PC-3 (cell line): ENCODE measurements around the gene SMAD1. TPM values are rescaled to one million over a fixed set of nuclear protein-coding genes. Genes with fewer than 3 reads are reported as not detected.

Source experiments
- ATAC-seq: fragments of 200-7000 bp; cut with Tn5 transposase; 2 replicates; pipeline ENCODE4 v1.9.1; 2020; ENCODE audit warnings: mild to moderate bottlenecking, moderate library complexity
- BruUV-seq: library from RNA; stranded (reverse); fragments of 400-500 nt; replicated peaks from 2 replicates; lab custom pipeline; 2021; lab: Mats Ljungman, UMichigan
- CTCF ChIA-PET: fragments of 300-600 bp; sonication (Branson Sonifier 250); formaldehyde crosslinking; loops from one replicate; lab custom pipeline; 2022; ENCODE audit warnings: antibody characterized with exemption; lab: Charles Lee
- POLR2A ChIA-PET: fragments of 300-600 bp; sonication (Branson Sonifier 250); formaldehyde crosslinking; loops from one replicate; lab custom pipeline; 2022; ENCODE audit warnings: antibody characterized with exemption; ENCODE audit not compliant: unreplicated experiment; lab: Charles Lee
- DNase-seq: peaks from one replicate; pipeline ENCODE4 v3.0.0-alpha.2; 2015
- H2AFZ ChIP-seq: fragments of 300-600 bp; sonication (generic); 2 replicates; pipeline ENCODE4 v1.6.0; 2016; ENCODE audit warnings: antibody characterized with exemption, low read length
- H3F3A ChIP-seq: fragments of 300-600 bp; sonication (generic); one replicate; pipeline ENCODE4 v1.6.0; 2017; ENCODE audit warnings: antibody characterized with exemption, low read length, control low read depth, mild to moderate bottlenecking; ENCODE audit not compliant: unreplicated experiment
- H3K27ac ChIP-seq: fragments of 300-600 bp; sonication (generic); 2 replicates; pipeline ENCODE4 v1.5.1; 2016; ENCODE audit warnings: mild to moderate bottlenecking, low read length
- H3K27me3 ChIP-seq: fragments of 300-600 bp; sonication (generic); 2 replicates; pipeline ENCODE4 v1.6.1; 2016; ENCODE audit warnings: low read length, mixed read lengths
- H3K36me3 ChIP-seq: fragments of 300-600 bp; sonication (generic); 2 replicates; pipeline ENCODE4 v1.6.1; 2016; ENCODE audit warnings: low read depth, mixed run types, low read length, mixed read lengths
- H3K4me1 ChIP-seq: fragments of 300-600 bp; sonication (generic); 2 replicates; pipeline ENCODE4 v1.5.1; 2016; ENCODE audit warnings: low read length; ENCODE audit not compliant: insufficient read depth
- H3K4me2 ChIP-seq: fragments of 300-600 bp; sonication (generic); 2 replicates; pipeline ENCODE4 v1.6.0; 2016; ENCODE audit warnings: low read length
- H3K4me3 ChIP-seq: fragments of 300-600 bp; sonication (generic); 2 replicates; pipeline ENCODE4 v1.5.1; 2016; ENCODE audit warnings: mild to moderate bottlenecking, low read length, mixed read lengths
- H3K79me2 ChIP-seq: fragments of 300-600 bp; sonication (generic); 2 replicates; pipeline ENCODE4 v1.6.1; 2017; ENCODE audit warnings: low read length, mixed read lengths
- H3K9ac ChIP-seq: fragments of 300-600 bp; sonication (generic); 2 replicates; pipeline ENCODE4 v1.6.0; 2016; ENCODE audit warnings: mild to moderate bottlenecking, low read length
- H3K9me2 ChIP-seq: fragments of 300-600 bp; sonication (generic); replicated peaks from 2 replicates; pipeline ENCODE4 v1.6.1; 2016; ENCODE audit warnings: mixed run types, low read length, mixed read lengths
- H3K9me3 ChIP-seq: fragments of 300-600 bp; sonication (generic); 2 replicates; pipeline ENCODE4 v1.6.1; 2016; ENCODE audit warnings: low read length, mixed read lengths
- H4K20me1 ChIP-seq: fragments of 300-600 bp; sonication (generic); 2 replicates; pipeline ENCODE4 v1.6.1; 2016; ENCODE audit warnings: low read length, mixed read lengths
- EZH2 ChIP-seq: fragments of 300-600 bp; sonication (generic); IDR thresholded peaks from one replicate; pipeline ENCODE4 v1.6.1; 2017; ENCODE audit warnings: antibody characterized with exemption, mild to moderate bottlenecking, low read length; ENCODE audit not compliant: unreplicated experiment
- EZH2phosphoT487 ChIP-seq: fragments of 300-600 bp; sonication (generic); IDR thresholded peaks from 2 replicates; pipeline ENCODE4 v1.6.1; 2018; ENCODE audit warnings: mild to moderate bottlenecking, antibody characterized with exemption, low read length, borderline replicate concordance
- intact Hi-C: fragments of 100-400 bp; cut with micrococcal nuclease; formaldehyde crosslinking; loops from 2 replicates; pipeline ENCODE4 v1.9.0; 2023
- total RNA-seq: library from RNA; depleted of rRNA; stranded (reverse); fragments of >200 nt; gene quantifications from 2 replicates; pipeline ENCODE4 v1.2.3, GENCODE V29; 2014
- TF ChIP-seq, protein P1 (sequence below): fragments of 300-600 bp; sonication (generic); conservative IDR thresholded peaks from 2 replicates; pipeline ENCODE4 v1.5.1; 2017; ENCODE audit warnings: antibody characterized with exemption, low read depth, mild to moderate bottlenecking, low read length

SMAD1 gene
- total RNA-seq, 1 experiment from 2014 or later, result 13.3 TPM

DNA sequence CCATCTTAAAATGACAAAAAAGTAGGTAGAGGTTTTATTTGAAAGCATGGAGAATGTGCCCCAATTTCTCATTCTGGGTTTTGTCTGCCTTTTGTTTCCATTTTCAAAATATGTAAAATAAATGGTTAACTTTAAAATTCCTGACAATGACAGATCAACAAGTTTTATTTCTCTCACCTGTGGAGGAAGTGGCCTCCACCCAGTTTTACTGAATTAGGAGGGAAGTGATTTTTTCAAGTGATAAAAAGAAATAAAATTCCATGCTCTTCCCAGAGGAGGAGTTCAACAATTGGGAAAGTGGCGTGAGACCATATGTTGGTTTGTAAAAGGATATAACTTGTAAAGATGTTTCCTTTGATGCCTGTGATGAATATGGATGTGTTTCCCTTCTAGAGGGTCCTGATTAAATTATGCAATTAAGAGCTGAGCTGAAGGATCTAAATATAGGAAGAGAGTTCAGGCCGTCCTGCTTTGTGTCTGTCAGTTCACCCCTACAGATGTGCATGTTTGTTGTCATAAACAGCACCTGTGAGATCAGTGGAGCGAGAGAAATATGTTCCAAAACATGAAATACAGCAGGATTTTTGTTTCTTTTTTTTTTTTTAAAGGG lies 19.5 kb downstream of the SMAD1 start:
- ChIA-PET POLR2A (no interaction called here), CTCF (interaction anchor here (0.6 kb wide), 1 partner anchor 157 kb away, joined by 4 read pairs; no protein-coding TSS in a partner anchor)
- DNase-seq (no peak), ATAC-seq (no peak)
- H4K20me1 ChIP-seq, result no peaks in the 10 kb centered on the region
- no peaks in the 10 kb centered on the region for H3K27me3 ChIP-seq
- H3K9me2 ChIP-seq, result no peaks in the 10 kb centered on the region
- no TSS peak for BruUV-seq
- no peaks in the 10 kb centered on the region for H3K9me3 ChIP-seq
- H3K4me3 ChIP-seq, result no peak overlapping the region
- no peak overlapping the region for H2AFZ ChIP-seq
- H3K36me3 ChIP-seq, result no peaks in the 10 kb centered on the region
- H3K27ac ChIP-seq, result no peak overlapping the region
- no peak overlapping the region for H3K4me2 ChIP-seq
- peaks cover 8% of the 10 kb centered on the region for H3K4me1 ChIP-seq
- peaks cover 50% of the 10 kb centered on the region for H3K79me2 ChIP-seq
- TF ChIP-seq EZH2, result no peak
- TF ChIP-seq, protein P1, sequence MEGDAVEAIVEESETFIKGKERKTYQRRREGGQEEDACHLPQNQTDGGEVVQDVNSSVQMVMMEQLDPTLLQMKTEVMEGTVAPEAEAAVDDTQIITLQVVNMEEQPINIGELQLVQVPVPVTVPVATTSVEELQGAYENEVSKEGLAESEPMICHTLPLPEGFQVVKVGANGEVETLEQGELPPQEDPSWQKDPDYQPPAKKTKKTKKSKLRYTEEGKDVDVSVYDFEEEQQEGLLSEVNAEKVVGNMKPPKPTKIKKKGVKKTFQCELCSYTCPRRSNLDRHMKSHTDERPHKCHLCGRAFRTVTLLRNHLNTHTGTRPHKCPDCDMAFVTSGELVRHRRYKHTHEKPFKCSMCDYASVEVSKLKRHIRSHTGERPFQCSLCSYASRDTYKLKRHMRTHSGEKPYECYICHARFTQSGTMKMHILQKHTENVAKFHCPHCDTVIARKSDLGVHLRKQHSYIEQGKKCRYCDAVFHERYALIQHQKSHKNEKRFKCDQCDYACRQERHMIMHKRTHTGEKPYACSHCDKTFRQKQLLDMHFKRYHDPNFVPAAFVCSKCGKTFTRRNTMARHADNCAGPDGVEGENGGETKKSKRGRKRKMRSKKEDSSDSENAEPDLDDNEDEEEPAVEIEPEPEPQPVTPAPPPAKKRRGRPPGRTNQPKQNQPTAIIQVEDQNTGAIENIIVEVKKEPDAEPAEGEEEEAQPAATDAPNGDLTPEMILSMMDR, result no peak
- no peak for TF ChIP-seq EZH2phosphoT487
- H3F3A ChIP-seq, result no peaks in the 10 kb centered on the region
- intact Hi-C loops, result loop anchor here (5.0 kb wide), 1 partner anchor 101 kb away; no protein-coding TSS in a partner anchor
- H3K9ac ChIP-seq, result no peak overlapping the region

- no TSS peak for BruUV-seq
- Histone ChIP-seq H3K36me3 (no peaks in the 10 kb centered on the region), H3K9ac (no peak overlapping the region), H3K27ac (no peak overlapping the region), H3K9me3 (no peaks in the 10 kb centered on the region), H3K27me3 (no peaks in the 10 kb centered on the region), H2AFZ (no peak overlapping the region), H3K4me2 (no peak overlapping the region), H3K4me3 (no peak overlapping the region), H3F3A (no peaks in the 10 kb centered on the region), H4K20me1 (no peaks in the 10 kb centered on the region), H3K9me2 (no peaks in the 10 kb centered on the region), H3K79me2 (peaks cover 44% of the 10 kb centered on the region), H3K4me1 (peaks cover 9% of the 10 kb centered on the region)
- CTCF ChIA-PET, result no interaction called here
- TF ChIP-seq, protein P1, result no peak
- no peak for TF ChIP-seq EZH2
- TF ChIP-seq EZH2phosphoT487, result no peak
- intact Hi-C loops, result loop anchor here (5.0 kb wide), 1 partner anchor 99 kb away; no protein-coding TSS in a partner anchor
- no peak for DNase-seq
- ATAC-seq, result no peak
- POLR2A ChIA-PET, result no interaction called here
These were observed 21.2 kb downstream of the SMAD1 start for GRCh38 chr4:145502809-145503208.

GRCh38 chr4:145503486-145504072 lies 21.9 kb downstream of the SMAD1 start:
- Histone ChIP-seq H3K9me2 (no peaks in the 10 kb centered on the region), H3K27me3 (no peaks in the 10 kb centered on the region), H3K4me3 (no peak overlapping the region), H3K27ac (no peak overlapping the region), H3K79me2 (peaks cover 41% of the 10 kb centered on the region), H3K9ac (no peak overlapping the region), H3K36me3 (no peaks in the 10 kb centered on the region), H3K9me3 (no peaks in the 10 kb centered on the region), H4K20me1 (no peaks in the 10 kb centered on the region), H2AFZ (no peak overlapping the region), H3K4me2 (no peak overlapping the region), H3K4me1 (peaks cover 14% of the 10 kb centered on the region), H3F3A (no peaks in the 10 kb centered on the region)
- ATAC-seq, result no peak
- POLR2A ChIA-PET, result no interaction called here
- DNase-seq, result no peak
- TF ChIP-seq, protein P1, result no peak
- TF ChIP-seq EZH2phosphoT487, result no peak
- TF ChIP-seq EZH2, result no peak
- CTCF ChIA-PET, result no interaction called here
- BruUV-seq, result no TSS peak
- intact Hi-C loops, result loop anchor here (5.0 kb wide), 1 partner anchor 99 kb away; no protein-coding TSS in a partner anchor
